T-helper 2 cell (primary cell): Measurements from ENCODE around the gene CFAP77.
"Not testable (repeated sequence)": the region's sequence is repeated elsewhere in the genome, so short reads cannot be mapped to it uniquely, and the experiment has no call there.

Experiments used
- DNase-seq, 5 experiments: peaks; one replicate each; pipeline versions ENCODE4 v3.0.0 to v3.0.0-alpha.2; 2012 to 2022

Gene CFAP77

DNA sequence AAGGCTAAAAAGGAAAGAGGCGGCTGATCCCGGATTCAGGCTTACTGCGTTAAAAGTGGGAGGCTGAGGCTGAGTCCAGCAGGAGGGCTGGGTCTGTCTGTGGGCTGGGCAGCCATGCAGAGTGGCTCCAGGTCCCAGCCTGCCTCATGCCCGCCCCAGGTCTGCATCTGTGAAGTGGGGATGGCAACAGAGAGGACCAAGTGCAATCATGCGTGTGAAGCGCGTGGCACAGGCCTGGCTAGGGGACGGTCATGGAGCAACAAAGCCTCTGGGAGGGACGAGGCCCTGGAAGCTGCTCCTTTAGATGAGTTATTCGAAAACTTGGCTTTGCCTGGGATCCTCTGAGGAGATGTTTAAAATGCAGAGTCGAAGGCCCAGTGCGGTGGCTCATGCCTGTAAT is 142.0 kb downstream of the CFAP77 start:
- DNase-seq: no peak

DNA sequence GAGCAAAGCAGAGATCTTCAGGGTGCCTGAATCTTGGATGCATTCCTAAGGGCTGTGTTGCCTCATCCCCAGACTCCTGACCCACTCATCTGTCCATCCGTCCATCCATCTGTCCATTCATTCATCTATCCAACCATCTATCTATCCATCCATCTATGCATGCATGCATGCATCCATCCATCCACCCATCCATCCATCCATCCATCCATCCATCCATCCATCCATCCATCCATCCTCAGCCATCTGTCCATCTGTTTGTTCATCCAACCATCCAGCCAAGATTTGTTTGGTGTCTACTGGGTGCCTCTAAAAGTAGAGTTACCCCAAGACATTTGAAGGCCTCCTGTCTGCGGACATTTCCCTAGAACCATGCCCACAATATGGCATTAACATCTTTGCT is 144.7 kb downstream of the CFAP77 start:
- DNase-seq: no peak

DNA sequence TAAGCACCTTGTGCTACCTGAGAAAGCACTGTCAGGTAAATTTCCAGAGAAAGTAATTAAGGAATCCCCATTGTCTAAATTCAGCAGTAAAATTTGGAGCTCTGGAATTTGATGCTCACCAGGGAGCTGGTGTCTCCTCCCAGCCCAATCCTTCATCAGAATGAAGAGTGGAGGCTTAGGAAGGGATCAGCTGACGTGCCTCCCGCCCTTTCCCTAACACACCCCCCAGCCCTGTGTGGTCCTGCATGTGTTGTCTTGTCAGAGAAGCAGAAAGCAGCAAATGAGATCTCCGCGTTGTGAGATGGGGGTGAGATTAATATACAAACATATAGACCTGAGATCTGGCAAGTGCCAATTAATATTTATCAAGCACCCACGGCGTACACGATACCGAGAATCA is 145.5 kb downstream of the CFAP77 start:
- DNase-seq: no peak

DNA sequence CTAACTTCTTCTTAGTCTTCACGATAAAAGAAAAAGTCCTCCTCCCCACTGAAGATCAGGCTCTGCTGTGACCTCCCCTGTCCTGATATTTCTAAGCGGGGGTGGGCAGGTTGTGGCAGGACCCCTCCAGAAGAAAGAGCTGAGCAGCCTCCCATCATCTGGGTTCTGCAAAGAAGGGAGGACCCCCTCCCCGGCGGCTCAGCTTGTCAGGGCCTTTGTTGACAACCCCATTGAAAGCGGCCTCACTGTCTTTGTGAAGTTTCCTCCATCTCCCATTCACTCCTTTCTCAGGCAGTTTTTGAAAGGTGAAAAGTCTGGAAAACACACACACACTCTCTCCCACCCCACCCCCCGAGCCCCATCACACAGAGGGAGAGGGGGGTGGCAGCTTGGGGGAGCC is 146.2 kb downstream of the CFAP77 start:
- no peak for DNase-seq

DNA sequence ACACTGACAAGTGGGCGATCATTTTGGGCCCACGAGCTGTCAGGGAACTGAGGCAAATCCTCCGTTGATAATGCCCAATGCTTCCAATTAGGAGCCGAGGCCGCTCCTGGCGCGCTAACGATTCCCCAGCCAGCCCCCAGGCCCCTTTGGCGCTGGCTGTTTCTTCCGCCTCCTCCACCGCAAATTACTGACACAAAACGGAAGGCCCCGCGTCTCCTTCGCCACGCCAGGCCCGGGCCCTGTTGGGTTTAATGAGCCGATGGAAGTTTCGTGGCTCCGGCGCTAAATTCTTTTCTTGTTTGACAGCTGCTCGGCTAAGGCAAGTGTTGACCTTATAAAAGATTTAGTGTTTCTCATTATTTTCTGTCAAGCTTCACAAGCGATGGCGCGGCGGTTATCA is 146.7 kb downstream of the CFAP77 start:
- DNase-seq: no peak

DNA sequence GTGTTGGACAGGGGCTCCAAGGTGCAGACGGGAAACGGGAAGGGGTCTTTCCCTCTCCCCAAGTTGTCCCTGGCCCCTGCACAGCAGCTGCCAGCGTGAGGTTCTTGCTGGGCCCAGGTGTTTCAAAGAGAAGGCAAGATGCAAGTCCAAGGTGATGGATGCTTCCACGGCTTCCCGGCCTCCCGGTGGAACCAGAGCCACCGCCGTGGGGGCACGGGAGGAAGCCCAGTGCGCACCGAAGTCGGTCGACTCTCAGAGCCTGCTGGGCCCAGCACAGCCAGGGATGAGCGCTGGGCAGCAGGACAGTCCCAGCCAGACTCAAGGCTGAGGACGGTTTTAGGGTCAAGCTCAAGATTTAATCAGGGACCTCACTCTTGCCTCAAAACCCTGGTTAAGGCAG is 147.1 kb downstream of the CFAP77 start:
- DNase-seq: no peak

DNA sequence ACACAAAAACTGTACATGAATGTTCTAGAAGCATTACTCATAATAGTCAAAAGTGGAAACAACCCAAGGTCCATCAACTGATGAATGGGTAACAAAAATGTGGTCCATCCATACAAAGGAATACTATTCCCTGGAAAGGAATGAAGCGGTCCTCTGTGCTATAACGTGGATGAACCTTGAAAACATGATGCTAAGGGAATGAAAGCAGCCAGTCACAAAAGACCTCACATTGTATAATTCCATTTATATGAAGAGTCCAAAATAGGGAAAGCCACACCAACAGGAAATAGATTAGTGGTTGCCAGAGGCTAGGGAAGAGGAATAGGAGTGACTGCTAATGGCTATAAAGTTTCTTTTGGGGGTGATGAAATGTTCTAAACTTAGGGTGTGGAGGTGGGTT is 149.7 kb downstream of the CFAP77 start:
- no peak for DNase-seq

DNA sequence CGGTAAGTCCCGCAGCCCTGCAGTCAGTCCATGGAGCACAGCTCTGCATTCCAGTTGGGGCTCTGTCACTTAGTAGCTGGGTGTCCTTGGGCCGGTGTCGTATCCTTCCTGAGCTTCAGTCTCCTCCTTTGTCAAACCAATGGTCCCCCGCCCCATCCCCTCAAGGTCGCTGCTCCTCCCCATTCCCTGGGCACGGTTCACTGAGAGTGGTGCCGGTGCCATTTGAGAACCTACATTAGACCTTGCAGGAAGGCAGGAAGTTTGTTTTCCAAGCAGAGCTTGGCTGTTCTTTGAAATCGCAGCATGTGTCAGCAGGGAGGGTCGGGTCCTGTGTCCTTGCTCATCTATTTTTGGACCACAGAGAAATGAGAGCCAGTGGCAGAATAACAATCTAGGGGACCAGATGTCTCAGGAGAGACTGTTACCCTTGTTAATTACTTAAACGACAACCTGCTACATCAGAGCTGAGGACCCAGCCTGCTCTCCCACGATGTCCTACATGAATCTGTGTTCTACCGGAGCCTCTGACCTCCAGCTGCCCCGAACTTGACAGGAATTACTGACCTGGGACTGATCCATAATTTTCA is 150.7 kb downstream of the CFAP77 start:
- DNase-seq: no peak

DNA sequence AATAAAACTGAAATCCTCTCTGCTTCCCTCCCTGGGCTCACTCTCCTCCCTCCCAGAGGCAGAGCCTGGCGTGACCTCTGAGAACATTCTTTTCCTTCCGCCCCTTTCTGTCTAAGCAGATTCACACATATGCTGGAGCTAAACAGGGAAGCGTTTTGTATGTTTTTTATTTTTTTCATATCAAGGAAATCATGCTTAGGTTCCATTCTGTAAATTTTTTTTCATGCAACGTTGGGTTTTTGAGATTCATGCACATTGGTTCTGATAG is 152.2 kb downstream of the CFAP77 start:
- DNase-seq: no peak

DNA sequence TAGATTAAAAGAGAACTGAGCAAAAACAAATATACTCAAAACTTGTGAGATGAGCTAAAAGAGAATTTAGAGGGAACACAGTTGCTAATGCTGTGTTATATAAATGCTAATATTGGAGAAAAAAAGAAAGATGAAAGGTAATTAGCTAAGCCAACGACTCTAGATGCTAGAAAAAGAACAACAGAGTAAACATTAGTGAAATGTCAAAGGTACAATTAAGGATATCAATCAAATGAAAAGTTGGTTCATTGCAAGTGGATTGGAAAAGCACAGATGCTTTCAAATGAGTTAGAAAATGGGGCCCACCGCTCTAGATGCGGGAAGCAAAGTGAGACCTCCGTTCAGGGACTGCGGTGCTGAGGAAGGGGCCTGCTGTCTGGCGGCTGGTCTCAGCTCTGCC is 154.5 kb downstream of the CFAP77 start:
- no peak for DNase-seq

DNA sequence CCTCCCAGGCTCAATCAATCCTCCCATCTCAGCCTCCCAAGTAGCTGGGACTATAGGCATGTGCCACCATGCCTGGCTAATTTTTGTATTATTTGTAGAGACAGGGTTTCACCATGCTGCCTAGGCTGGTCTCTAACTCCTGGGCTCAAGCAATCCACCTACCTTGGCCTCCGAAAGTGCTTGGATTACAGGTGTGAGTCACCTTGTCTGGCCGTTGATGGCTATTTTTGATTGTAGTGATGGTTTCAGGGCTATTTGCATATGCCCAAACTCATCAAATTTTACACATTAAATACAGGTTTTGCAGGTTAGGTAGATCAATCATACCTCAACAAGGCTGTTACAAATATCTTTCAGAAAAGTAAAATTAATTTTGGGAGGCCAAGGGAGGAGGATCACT is 158.8 kb downstream of the CFAP77 start:
- DNase-seq: not testable (repeated sequence)

DNA sequence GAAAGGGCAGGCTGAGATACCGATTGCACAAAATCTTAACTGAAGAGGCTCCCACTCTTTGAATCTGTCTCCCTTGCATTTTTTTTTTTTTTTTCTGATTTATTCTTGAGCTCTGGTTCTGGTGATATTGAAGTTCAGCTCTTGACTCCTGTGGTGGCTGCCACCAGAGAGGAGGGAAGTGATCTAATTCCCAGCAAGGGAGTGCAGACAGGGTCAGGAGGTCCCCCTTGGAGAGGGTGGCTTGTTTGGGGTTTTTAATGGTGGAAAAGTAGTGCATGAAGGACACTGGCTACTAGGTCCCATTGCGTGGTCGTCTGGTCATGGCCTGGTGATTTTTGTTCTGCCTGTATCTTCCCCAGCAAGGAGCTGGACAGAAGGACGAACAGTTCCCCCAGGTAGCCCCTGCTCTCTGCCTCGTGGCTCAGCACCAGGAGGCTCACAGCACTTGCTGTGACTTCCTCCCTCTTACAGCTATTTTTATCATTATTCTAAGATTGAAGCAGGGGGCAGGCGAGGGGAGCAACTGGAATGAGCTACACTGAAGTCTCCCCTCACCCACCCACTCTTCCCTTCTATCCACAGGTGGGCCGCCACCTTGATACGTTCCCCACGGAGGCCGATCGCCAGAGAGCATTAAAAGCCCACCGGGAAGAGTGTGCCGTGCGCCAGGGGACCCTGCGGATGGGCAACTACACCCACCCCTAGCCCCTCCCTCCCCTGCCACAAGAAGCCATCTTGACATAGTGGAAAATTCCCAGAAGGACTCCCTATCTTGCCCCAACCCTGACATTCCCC is 162.0 kb downstream of the CFAP77 start:
- no peak for DNase-seq

DNA sequence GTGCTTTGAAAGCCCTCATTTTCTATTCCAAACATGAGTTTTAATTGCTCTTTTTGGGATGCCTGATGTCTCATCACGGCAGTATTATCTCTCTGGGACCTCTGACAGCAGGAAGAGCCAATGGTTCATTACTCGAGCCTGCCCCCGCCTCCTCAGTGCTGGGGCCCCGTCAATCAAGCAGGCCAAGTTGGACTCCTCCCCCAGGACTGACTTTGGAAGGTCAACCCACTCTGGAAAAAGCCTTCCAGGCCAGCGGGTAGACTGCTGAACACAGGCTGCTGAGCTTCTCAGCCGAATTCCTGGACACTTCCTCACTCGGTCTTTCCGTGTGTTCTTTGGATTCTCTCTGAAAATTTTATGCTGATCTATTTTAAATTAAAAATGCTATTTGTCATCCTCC is 162.9 kb downstream of the CFAP77 start:
- no peak for DNase-seq

DNA sequence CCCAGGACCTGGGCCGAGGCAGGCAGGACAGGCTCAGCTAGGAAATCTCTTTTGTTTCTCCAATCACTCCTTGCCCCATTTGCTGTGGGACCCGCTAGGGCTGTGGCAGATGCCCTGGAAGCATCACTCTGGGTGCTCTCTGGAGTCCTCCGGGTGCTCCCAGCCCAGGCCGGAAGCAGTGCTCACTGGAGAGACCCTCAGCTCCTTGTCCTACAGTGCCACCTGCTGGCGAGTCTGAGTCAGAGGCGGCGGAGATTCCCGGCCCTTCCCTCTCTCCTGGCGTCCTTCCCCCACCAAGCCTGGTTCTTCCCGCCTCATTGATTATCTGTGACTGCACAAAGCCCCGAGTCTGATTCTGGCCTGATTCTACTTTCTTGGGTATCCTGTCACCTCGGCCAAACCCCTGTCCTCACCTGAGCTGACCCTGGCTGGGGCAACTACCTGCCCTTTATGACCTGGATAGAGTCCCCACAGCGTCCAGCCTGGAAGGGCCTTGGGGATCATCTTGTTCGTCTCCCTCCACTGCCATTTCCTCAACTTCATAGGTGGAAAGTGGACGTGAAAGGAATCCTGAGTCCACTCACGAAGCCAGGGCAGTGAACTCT is 165.1 kb downstream of the CFAP77 start:
- peak in 2 of 5 experiments; percentile 23 to 43 for DNase-seq

DNA sequence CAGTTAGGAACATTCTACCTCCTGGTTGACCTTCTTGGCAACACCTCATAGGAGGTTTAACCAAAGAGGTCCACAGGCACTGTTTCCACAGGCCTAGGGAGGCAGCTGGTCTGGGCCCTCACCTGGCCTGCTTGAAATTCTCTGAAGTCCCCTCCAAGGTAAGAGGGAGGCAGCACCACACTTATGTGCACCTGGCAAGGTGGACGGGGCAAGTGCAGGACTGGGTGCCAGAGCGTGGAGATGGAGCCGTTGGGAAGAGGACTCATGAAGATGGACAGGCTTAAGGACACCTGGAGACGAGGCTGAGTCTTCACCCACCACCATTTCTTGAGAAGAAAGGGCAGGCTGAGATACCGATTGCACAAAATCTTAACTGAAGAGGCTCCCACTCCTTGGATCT is 165.8 kb downstream of the CFAP77 start:
- DNase-seq: no peak

DNA sequence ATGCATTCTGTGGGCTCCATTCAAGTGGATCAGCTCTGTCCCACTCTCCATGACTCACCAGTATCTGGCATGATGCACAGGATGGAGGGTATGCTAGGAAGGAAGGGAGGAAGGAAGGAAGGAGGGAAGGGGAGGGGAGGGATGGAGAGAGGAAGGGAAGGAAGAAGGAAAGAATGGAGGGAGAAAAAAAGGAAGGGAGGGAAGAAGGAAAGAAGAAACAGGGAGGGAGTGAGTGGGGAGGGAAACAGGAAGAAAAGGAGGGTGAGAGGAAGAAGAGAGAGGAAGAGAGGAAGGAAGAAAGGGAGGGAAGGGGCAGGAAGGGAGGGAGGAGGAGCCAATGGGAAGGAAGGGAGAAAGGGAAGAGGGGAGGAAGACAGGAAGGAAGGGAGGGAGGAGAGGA is 167.1 kb downstream of the CFAP77 start:
- DNase-seq: no peak

DNA sequence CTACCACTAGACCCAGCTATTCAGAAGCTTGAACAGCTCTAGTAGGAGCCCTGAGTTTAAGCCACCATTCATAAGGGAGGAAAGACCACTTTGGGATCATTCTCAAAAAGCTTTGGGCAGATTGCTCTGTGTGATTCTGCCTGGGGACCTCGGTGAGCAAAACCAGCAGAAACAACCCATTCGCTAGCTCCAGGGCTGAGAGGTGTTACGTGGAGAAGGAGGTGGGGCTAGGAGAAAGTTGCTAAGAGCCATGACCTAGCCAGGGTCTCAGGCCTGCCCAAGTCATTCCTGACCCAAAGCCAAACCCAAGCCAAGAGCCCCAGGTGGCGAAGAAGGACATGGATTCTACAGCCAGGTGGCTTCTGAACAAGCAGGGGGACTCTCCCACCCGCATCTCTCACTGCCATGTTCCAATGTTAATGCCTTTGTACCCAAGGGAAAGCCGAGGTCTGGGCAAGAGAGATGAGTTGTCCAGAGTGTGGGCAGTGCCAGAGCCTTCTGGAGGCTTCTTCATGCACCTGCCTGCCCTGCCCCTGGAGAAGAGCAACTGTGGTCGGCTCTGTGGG is 168.4 kb downstream of the CFAP77 start:
- DNase-seq: no peak

DNA sequence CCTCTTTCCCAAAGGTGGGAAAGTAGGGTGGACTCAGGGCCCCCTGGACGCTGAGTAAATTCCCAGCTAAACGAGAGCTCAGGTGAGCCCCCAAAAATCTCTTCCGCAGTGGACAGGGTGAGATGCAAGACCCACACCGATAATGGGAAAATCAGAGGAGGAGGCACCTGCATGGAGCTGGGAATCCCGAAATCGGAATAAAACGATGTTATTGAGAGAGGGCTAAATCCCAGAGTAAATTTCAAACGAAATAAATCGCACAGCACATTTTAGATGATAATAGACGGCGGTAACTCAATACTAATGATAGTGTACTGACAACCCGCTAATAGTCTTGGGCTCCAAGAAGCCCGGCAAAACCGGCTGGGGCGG is 169.4 kb downstream of the CFAP77 start:
- DNase-seq: no peak

DNA sequence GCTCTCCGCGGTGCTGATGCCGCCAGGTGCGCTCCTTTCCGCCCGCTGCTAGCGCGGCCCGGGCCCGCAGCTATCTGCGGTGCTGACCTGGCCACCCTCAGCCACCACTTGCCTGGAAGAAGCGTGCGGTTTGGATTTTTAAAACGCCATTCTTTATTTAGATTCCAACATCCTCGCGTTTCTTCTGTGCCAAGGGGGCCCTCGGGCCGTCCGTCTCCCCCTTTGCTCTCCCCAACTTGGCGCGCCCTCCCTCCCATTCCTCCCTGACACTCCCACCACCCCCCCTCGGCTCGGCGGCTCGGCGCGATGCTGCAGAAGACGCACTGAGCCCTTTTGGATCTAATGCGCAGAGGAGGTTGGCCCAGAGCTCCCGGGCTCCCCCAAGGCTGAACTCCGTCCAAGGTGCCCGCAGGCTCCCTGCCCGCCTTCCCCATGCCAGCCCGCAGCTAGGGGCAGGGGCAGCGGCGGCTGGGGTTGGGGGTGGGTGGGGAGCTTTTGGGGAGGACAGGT is 172.3 kb downstream of the CFAP77 start, which contains the start of gene BARHL1:
Gene BARHL1 (plus strand): TSS at position 331 of the 510 bp plus-strand sequence. CDS start 192 bp downstream, outside the sequence.
- no peak for DNase-seq

DNA sequence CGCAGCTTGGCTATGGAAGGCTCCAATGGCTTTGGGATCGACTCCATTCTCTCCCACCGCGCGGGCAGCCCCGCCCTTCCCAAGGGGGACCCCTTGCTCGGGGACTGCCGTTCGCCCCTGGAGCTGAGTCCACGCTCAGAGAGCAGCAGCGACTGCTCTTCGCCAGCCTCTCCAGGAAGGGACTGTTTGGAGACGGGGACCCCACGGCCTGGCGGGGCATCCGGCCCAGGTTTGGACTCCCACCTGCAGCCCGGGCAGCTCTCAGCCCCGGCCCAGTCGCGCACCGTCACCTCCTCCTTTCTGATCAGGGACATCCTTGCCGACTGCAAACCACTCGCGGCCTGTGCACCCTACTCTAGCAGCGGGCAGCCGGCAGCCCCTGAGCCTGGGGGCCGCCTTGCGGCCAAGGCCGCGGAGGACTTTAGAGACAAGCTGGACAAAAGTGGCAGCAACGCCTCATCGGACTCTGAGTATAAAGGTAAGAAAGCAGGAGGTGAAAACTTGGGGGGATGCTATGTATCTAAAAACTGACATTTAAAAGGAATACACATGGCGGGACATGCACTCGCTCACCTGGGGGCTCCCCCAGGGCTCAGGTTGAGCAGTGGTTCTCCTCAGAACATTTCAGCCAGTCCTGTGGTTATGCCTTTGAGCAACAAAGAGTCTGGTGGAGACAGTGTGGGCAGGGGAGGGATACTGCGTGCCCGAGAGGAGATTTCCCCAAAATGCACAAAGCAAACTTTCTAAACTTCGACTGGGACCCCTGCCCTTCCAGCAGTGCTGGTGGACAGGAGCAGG is 173.0 kb downstream of the CFAP77 start:
- DNase-seq: no peak

DNA sequence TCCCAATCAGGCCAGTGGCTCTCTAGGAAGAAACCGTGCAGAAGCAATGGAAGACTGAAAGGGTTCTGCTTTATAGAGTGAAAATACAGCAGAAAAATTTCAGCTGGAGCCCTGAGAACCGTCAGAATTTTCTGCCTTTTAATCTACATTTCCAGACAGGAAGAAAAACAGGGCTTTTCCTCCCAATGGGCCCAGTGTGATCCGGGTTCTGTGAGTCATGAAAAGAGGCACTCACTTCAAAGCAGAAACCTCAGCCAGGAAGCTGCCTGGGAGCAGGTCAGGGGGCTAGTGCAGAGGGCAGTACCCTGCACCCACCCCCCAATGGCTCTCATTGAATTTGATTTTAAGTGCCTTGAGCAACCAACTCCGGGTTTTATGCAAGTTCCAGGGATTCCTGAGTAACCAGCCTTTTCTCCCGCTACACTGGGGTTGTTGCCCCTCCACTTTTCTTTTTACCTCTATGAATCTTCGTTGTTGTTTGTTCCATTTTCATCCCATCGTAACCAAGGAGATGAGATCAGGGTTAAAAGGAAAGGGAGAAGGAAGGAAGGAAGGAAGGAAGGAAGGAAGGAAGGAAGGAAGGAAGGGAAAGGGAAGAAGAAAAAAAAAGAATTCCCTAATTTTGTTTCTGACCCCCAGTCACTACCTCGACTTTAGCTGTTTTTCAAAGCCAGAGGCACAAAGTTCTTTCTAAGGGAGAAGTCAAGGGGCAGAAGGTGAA is 173.7 kb downstream of the CFAP77 start:
- no peak for DNase-seq
